ENCODE results near the gene ATP6V1G1. TPM values are rescaled to one million over a fixed set of nuclear protein-coding genes. Genes with fewer than 3 reads are reported as not detected.

The ATP6V1G1 gene
- total RNA-seq, 1 donor from 2014 or later = 112 TPM

DNA sequence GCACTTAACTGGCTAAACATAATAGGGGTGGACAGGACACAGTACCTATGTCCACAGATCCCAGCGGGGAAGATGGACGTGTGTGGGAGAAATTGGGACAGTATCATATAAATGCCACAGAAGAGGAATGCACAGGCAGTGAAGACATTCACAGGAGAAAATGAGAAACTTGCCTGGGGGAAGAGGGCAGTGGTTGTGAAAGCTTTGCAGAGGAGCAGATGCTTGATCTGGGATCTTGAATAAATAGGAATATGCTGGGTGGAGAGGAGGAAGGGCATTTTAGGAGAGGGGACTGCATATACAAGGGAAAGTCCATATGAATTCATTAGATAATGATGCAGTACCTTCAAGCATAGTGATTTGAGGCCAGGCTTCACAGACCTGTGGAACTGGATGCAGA, 37.1 kb downstream of the ATP6V1G1 start:
- Histone ChIP-seq H3K27me3 (no peaks in the 10 kb centered on the region), H3K27ac (no peak overlapping the region), H3K9me3 (no peaks in the 10 kb centered on the region), H3K36me3 (peaks cover 32% of the 10 kb centered on the region), H3K4me3 (no peak overlapping the region), H3K4me1 (peaks cover 11% of the 10 kb centered on the region)
- intact Hi-C loops (cut with DNase I) = no loop called here
- DNase-seq = no peak
- no peak for ATAC-seq
- TF ChIP-seq, protein P1, sequence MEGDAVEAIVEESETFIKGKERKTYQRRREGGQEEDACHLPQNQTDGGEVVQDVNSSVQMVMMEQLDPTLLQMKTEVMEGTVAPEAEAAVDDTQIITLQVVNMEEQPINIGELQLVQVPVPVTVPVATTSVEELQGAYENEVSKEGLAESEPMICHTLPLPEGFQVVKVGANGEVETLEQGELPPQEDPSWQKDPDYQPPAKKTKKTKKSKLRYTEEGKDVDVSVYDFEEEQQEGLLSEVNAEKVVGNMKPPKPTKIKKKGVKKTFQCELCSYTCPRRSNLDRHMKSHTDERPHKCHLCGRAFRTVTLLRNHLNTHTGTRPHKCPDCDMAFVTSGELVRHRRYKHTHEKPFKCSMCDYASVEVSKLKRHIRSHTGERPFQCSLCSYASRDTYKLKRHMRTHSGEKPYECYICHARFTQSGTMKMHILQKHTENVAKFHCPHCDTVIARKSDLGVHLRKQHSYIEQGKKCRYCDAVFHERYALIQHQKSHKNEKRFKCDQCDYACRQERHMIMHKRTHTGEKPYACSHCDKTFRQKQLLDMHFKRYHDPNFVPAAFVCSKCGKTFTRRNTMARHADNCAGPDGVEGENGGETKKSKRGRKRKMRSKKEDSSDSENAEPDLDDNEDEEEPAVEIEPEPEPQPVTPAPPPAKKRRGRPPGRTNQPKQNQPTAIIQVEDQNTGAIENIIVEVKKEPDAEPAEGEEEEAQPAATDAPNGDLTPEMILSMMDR (IDR thresholded peaks at IDR 0.05) = no peak

DNA sequence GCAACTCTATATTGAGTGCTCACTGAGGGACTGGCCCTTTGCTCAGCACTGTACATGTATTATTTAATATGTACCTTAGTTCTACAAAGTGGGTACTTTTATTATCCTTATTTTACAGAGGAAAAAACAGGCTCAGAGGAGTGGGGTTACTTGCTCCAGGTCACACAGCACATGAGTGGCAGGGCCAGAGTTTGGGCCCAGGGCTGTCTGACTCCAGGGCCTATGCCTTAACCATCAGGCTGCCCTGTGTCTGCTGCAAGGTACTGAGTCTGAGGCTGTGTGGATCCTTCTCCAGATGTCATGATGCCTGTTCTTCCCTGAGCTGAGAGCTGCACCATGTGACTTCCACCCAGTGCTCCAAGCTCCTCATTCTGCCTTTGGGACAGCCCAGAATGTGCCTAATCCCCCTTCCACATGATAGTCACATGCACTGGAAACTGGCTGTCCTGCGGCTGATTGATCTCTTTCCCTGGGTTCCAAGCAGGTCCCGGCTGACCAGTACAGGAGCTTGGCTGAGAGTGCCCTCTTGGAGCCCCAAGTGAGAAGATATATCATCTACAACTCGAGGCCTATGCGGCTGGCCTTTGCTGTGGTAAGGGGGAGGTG, 38.9 kb downstream of the ATP6V1G1 start:
- Histone ChIP-seq H3K4me3 (no peak overlapping the region), H3K4me1 (peaks cover 6% of the 10 kb centered on the region), H3K27ac (no peak overlapping the region), H3K36me3 (peaks cover 51% of the 10 kb centered on the region), H3K27me3 (no peaks in the 10 kb centered on the region), H3K9me3 (no peaks in the 10 kb centered on the region)
- DNase-seq (no peak), ATAC-seq (no peak)
- TF ChIP-seq, protein P1 (IDR thresholded peaks at IDR 0.05) = no peak
- intact Hi-C loops (cut with DNase I) = no loop called here

DNA sequence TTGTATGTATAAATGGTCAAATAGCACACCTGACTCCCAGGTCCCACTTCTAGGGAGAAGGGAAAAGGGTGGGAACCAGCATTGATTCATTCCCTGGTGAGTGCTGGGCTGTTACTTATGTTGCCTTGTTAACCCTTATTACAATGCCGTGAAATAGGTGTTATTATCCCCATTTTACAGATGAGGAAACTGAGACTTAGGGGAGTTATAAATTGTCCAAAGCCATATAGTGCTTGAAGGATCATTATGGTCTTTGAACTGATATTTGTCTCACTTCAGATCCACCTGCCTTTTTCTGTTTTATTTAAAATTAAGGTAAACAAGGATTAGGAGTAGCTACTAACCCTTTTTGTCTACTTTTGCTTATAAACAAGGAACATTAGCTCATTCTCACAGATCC, 40.0 kb downstream of the ATP6V1G1 start:
- H3K4me3 ChIP-seq = no peak overlapping the region
- ATAC-seq (no peak), DNase-seq (no peak)
- intact Hi-C loops (cut with DNase I) = no loop called here
- H3K9me3 ChIP-seq = no peaks in the 10 kb centered on the region
- H3K27ac ChIP-seq = no peak overlapping the region
- H3K27me3 ChIP-seq = no peaks in the 10 kb centered on the region
- no peaks in the 10 kb centered on the region for H3K4me1 ChIP-seq
- TF ChIP-seq, protein P1 (IDR thresholded peaks at IDR 0.05) = no peak
- peaks cover 61% of the 10 kb centered on the region for H3K36me3 ChIP-seq

DNA sequence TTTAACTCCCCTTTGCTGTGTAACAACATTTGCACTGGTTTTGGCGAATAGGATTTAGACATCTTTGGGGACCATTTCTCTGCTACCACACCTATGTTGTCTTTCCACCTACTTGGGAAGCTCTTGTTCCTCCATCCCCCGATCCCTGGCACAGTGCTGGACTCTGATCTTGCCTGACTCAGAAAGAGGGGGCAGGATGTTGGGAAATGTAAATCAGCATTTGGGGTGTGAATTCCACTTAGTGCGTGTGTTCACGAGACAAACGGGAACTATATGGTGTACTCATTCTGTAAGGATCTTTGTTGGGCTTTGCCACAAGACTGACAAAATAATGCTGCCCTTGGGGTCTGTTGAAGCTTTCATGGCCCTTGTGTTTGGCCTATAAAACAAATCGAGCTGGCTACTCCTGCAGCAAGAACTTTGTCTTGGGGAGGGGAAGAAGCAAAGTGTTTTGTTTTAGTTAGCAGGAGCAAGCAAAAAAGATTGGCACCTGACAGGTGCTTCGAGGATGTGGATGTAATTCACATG, 42.1 kb downstream of the ATP6V1G1 start:
- Histone ChIP-seq H3K4me3 (no peak overlapping the region), H3K9me3 (no peaks in the 10 kb centered on the region), H3K27me3 (no peaks in the 10 kb centered on the region), H3K36me3 (peaks cover 79% of the 10 kb centered on the region), H3K27ac (no peak overlapping the region), H3K4me1 (no peaks in the 10 kb centered on the region)
- intact Hi-C loops (cut with DNase I) = no loop called here
- no peak for ATAC-seq
- TF ChIP-seq, protein P1 (IDR thresholded peaks at IDR 0.05) = no peak
- DNase-seq = no peak

DNA sequence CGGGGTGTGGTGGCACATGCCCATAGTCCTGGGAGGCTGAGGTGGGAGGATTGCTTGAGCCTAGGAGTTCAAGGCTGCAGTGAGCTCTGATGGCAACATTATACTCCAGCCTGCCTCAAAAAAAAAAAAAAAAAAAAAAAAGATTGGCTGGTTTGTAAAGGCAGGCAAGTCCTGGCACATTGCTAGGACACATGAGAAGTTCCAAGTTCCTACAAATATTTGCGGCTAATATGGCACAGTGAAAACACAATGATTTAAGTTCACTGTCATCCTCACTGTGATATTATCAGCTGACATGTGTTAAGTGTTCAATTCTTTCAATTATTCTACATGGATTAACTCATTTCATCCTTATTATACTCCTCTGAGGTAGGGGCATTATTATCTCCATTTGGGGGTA, 43.6 kb downstream of the ATP6V1G1 start:
- H3K27me3 ChIP-seq = no peaks in the 10 kb centered on the region
- H3K36me3 ChIP-seq = peaks cover 82% of the 10 kb centered on the region
- intact Hi-C loops (cut with DNase I) = no loop called here
- H3K4me1 ChIP-seq = no peaks in the 10 kb centered on the region
- no peak overlapping the region for H3K27ac ChIP-seq
- ATAC-seq (no peak), DNase-seq (no peak)
- H3K9me3 ChIP-seq = no peaks in the 10 kb centered on the region
- TF ChIP-seq, protein P1 (IDR thresholded peaks at IDR 0.05) = no peak
- H3K4me3 ChIP-seq = no peak overlapping the region

All from upper lobe of right lung (tissue), 1 donor.